GM18499 (cell line): ENCODE measurements around the gene VSTM2B.

Experiments used
- ATAC-seq: cut with Tn5 transposase; IDR thresholded peaks from one replicate; pipeline ENCODE4 v1.9.1; 2021; ENCODE audit warnings: moderate number of reproducible peaks; ENCODE audit not compliant: insufficient read depth, unreplicated experiment

The VSTM2B gene

GRCh38 chr19:29514525-29515232 lies 11.1 kb upstream of the VSTM2B start:
- no peak for ATAC-seq

- no peak for ATAC-seq
These were observed 10.6 kb upstream of the VSTM2B start for GRCh38 chr19:29515233-29515619.

- no peak for ATAC-seq
These were observed 10.0 kb upstream of the VSTM2B start for GRCh38 chr19:29515706-29516357.

GRCh38 chr19:29516358-29516725 lies 9.5 kb upstream of the VSTM2B start:
- ATAC-seq: no peak

GRCh38 chr19:29516821-29517395 lies 8.9 kb upstream of the VSTM2B start:
- ATAC-seq: no peak

- ATAC-seq: no peak
These were observed 8.4 kb upstream of the VSTM2B start for GRCh38 chr19:29517412-29517811.

GRCh38 chr19:29517946-29518345 lies 7.8 kb upstream of the VSTM2B start:
- ATAC-seq: no peak

GRCh38 chr19:29519146-29519545 lies 6.6 kb upstream of the VSTM2B start:
- ATAC-seq: no peak

- no peak for ATAC-seq
These were observed 5.9 kb upstream of the VSTM2B start for GRCh38 chr19:29519931-29520330.

GRCh38 chr19:29520390-29520789 lies 5.4 kb upstream of the VSTM2B start:
- no peak for ATAC-seq

GRCh38 chr19:29521291-29522075 lies 4.3 kb upstream of the VSTM2B start:
- ATAC-seq: no peak

GRCh38 chr19:29523568-29523967 lies 2.2 kb upstream of the VSTM2B start:
- ATAC-seq: no peak

- no peak for ATAC-seq
These were observed 1.4 kb upstream of the VSTM2B start for GRCh38 chr19:29524201-29524911.

- ATAC-seq: no peak
These were observed 622 bp upstream of the VSTM2B start for GRCh38 chr19:29524912-29525831.

- no peak for ATAC-seq
These were observed 1.1 kb downstream of the VSTM2B start for GRCh38 chr19:29526730-29527499.

- ATAC-seq: no peak
These were observed 1.9 kb downstream of the VSTM2B start for GRCh38 chr19:29527500-29528328.

GRCh38 chr19:29528350-29528945 lies 2.7 kb downstream of the VSTM2B start:
- ATAC-seq: no peak
